Measurements from ENCODE around the gene SARS1. TPM values are rescaled to one million over a fixed set of nuclear protein-coding genes. Genes with fewer than 3 reads are reported as not detected.

Gene SARS1, protein sequence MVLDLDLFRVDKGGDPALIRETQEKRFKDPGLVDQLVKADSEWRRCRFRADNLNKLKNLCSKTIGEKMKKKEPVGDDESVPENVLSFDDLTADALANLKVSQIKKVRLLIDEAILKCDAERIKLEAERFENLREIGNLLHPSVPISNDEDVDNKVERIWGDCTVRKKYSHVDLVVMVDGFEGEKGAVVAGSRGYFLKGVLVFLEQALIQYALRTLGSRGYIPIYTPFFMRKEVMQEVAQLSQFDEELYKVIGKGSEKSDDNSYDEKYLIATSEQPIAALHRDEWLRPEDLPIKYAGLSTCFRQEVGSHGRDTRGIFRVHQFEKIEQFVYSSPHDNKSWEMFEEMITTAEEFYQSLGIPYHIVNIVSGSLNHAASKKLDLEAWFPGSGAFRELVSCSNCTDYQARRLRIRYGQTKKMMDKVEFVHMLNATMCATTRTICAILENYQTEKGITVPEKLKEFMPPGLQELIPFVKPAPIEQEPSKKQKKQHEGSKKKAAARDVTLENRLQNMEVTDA
- total RNA-seq = 280 and 283 TPM in 2 replicates

GRCh38 chr1:109213824-109214693, at the start of gene SARS1:
TSS of gene SARS1 (plus strand) at chr1:109213918. CDS start at chr1:109213993, 75 bp downstream.

DNA sequence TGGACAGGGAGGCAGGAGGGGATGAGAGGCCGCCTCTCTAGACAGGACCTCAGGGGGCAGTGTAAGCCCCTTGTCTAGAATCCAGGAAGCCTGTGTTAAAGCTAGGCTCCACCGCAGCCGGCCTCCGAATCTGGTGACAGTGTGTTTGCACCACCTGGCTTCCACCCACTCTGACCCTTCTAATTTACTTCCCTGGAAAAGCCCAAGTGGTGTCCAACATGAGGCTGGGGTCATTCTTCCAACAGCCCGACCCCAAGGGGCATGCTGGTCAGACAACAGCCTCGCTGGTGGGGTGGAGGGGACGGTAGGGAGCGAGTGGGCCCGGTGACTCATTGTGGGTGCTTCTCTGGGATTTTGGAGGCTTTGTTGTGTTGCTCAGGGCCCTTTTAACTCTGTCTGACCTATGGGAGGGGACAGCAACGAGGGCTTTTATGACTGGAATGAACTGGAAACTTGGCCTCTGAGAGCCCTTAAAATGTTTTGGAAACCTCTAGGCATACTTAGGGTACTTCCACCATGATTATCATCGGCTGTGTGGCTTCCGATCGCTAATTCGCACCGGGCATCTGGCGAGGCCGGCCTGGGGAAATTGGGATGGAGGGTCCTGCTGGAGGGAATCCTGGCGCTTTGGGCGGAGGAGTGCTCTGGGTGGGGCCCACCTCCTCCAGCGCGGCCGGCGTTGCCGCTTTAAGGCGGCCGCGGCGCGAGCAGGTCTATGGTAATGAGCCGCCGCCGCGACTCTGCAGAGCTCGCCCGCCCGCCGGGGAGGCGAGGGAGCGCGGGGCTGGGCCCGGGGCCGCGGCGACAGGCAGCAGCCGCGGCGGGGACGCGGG, 35.3 kb downstream of the SARS1 start, which contains the start of gene CELSR2:
Gene CELSR2 (plus strand): TSS at position 743 of the 833 bp plus-strand sequence. CDS start 541 bp downstream, outside the sequence.

DNA sequence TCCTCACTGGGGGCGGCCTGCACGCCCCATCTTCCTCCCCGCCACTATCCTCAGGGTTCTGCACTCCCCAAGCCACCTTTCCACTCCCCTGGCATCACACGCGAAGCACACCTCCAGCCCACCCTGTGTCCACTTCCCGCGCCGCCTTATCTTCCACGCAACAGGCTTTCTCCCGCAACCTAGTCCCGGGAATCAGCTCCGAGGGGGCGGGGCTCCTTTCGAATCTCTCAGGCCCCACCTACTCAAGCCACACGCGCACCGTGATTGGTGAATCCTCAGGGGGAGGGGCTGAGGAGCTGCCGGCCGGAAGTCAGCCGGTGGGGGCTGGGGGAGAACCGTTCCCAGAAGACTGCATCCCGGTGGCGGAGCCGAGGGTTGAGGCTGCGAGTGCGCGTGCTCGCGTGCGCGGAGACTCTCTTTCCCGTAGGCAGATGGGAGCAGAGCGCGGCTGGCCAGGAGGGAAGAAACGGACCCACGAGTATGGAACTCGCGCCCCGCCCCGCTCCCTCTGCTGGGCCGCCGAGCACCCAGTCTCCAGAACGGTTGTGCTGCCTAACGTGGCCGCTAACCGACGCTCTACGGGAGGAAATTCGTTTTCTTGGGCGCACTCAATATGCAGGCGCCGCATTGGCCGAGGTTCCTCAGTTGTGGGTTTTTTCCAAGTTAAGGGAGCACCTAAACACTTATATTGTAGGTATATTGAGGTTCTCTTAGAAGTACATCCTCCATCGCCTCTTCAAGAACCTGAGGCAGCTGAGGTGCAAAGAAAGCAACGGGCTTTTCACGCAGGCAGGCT, 69.4 kb downstream of the SARS1 start, which contains the start of gene PSRC1:
Gene PSRC1 (minus strand): TSS at position 194 of the 796 bp plus-strand sequence.

Other genes starting within 250 kb of the SARS1 start
- gene WDR47, start 171.8 kb upstream of the SARS1 start, total RNA-seq = 17.2 and 23.8 TPM in 2 replicates
- 172 and 200 TPM in 2 replicates for gene TAF13, start 137.9 kb upstream of the SARS1 start, total RNA-seq
- gene TMEM167B, start 123.2 kb upstream of the SARS1 start, total RNA-seq = 33.0 and 40.7 TPM in 2 replicates
- gene ELAPOR1, start 99.8 kb upstream of the SARS1 start, total RNA-seq = 0.23 and 0.89 TPM in 2 replicates
- gene CELSR2, start 35.6 kb downstream of the SARS1 start, total RNA-seq = 3.0 and 4.5 TPM in 2 replicates
- 1.5 and 6.0 TPM in 2 replicates for gene PSRC1, start 69.2 kb downstream of the SARS1 start, total RNA-seq
- not detected in 2 replicates for gene MYBPHL, start 93.1 kb downstream of the SARS1 start, total RNA-seq
- 27.0 and 44.0 TPM in 2 replicates for gene SORT1, start 184.0 kb downstream of the SARS1 start, total RNA-seq
- gene PSMA5, start 212.5 kb downstream of the SARS1 start, total RNA-seq = 53.2 and 54.2 TPM in 2 replicates

All from smooth muscle cell of the umbilical artery (primary cell).